Measurements from ENCODE around the gene ROS1.
"Not testable (repeated sequence)": the region's sequence is repeated elsewhere in the genome, so short reads cannot be mapped to it uniquely, and the experiment has no call there.

ROS1 gene

GRCh38 chr6:117375446-117375845 lies 50.3 kb downstream of the ROS1 start:
- DNase-seq = no peak

GRCh38 chr6:117373211-117373813 lies 52.4 kb downstream of the ROS1 start:
- no peak for DNase-seq

GRCh38 chr6:117372289-117372688 lies 53.5 kb downstream of the ROS1 start:
- not testable (repeated sequence) for DNase-seq

- DNase-seq = no peak
These were observed 54.2 kb downstream of the ROS1 start for GRCh38 chr6:117371492-117371891.

- no peak for DNase-seq
These were observed 66.2 kb downstream of the ROS1 start for GRCh38 chr6:117359581-117359980.

- no peak for DNase-seq
These were observed 71.1 kb downstream of the ROS1 start for GRCh38 chr6:117354671-117355070.

GRCh38 chr6:117352466-117353081 lies 73.2 kb downstream of the ROS1 start:
- no peak for DNase-seq

- no peak for DNase-seq
These were observed 74.2 kb downstream of the ROS1 start for GRCh38 chr6:117351521-117351920.

GRCh38 chr6:117346142-117346930 lies 79.4 kb downstream of the ROS1 start:
- peak in 1 of 2 donors; percentile 29 for DNase-seq

- no peak for DNase-seq
These were observed 80.5 kb downstream of the ROS1 start for GRCh38 chr6:117345292-117345610.

- DNase-seq = no peak
These were observed 81.1 kb downstream of the ROS1 start for GRCh38 chr6:117344444-117345291.

GRCh38 chr6:117338567-117338966 lies 87.2 kb downstream of the ROS1 start:
- no peak for DNase-seq

GRCh38 chr6:117329926-117330325 lies 95.8 kb downstream of the ROS1 start:
- DNase-seq = no peak

GRCh38 chr6:117328500-117328899 lies 97.2 kb downstream of the ROS1 start:
- no peak for DNase-seq

GRCh38 chr6:117328005-117328389 lies 97.7 kb downstream of the ROS1 start:
- DNase-seq = no peak

- DNase-seq = no peak
These were observed 98.4 kb downstream of the ROS1 start for GRCh38 chr6:117327149-117328004.

- DNase-seq = no peak
These were observed 99.3 kb downstream of the ROS1 start for GRCh38 chr6:117326396-117326795.

GRCh38 chr6:117317261-117317660 lies 108.5 kb downstream of the ROS1 start:
- no peak for DNase-seq

- DNase-seq = no peak
These were observed 114.0 kb downstream of the ROS1 start for GRCh38 chr6:117311726-117312125.

- no peak for DNase-seq
These were observed 114.4 kb downstream of the ROS1 start for GRCh38 chr6:117311310-117311709.

GRCh38 chr6:117309611-117310010 lies 116.1 kb downstream of the ROS1 start:
- no peak for DNase-seq

GRCh38 chr6:117309069-117309468 lies 116.7 kb downstream of the ROS1 start:
- no peak for DNase-seq

All from hippocampal formation (tissue), 2 donors.